ENCODE measurements around the gene AHNAK.

AHNAK gene

GRCh38 chr11:62578541-62578940 lies 31.9 kb upstream of the AHNAK start:
- no peak for TF ChIP-seq ZBTB7A (IDR thresholded peaks at IDR 0.05; ENCODE audit: low read depth)
- TF ChIP-seq EGR1 (IDR thresholded peaks at IDR 0.05) = no peak
- no peak for TF ChIP-seq FOXM1 (IDR thresholded peaks at IDR 0.05; ENCODE audit: borderline replicate concordance, low read depth)
- no peak for TF ChIP-seq YY1 (IDR thresholded peaks at IDR 0.05; ENCODE audit: low read depth)
- no peak for TF ChIP-seq MAX (IDR thresholded peaks at IDR 0.05)
- TF ChIP-seq NFIC (IDR thresholded peaks at IDR 0.05) = no peak
- TF ChIP-seq USF1 (IDR thresholded peaks at IDR 0.05) = no peak
- TF ChIP-seq RAD21 (IDR thresholded peaks at IDR 0.05; ENCODE audit: low read depth) = no peak
- no peak for TF ChIP-seq EP300 (IDR thresholded peaks at IDR 0.05; ENCODE audit: borderline replicate concordance)
- TF ChIP-seq TEAD4 (IDR thresholded peaks at IDR 0.05) = no peak
- TF ChIP-seq CEBPB (IDR thresholded peaks at IDR 0.05) = no peak
- TF ChIP-seq REST (IDR thresholded peaks at IDR 0.05; ENCODE audit: low read depth) = no peak
- no peak for TF ChIP-seq TCF12 (IDR thresholded peaks at IDR 0.05; ENCODE audit: low read depth)
- TF ChIP-seq TAF1 (IDR thresholded peaks at IDR 0.05; ENCODE audit: low read depth) = no peak
- TF ChIP-seq CREB1 (IDR thresholded peaks at IDR 0.05; ENCODE audit: low read depth) = no peak

- no peak for TF ChIP-seq CREB1 (IDR thresholded peaks at IDR 0.05; ENCODE audit: low read depth)
- no peak for TF ChIP-seq FOXM1 (IDR thresholded peaks at IDR 0.05; ENCODE audit: borderline replicate concordance, low read depth)
These were observed 30.6 kb upstream of the AHNAK start for GRCh38 chr11:62577046-62577714.

- TF ChIP-seq REST (IDR thresholded peaks at IDR 0.05; ENCODE audit: low read depth) (no peak), EP300 (IDR thresholded peaks at IDR 0.05; ENCODE audit: borderline replicate concordance) (no peak), CREB1 (IDR thresholded peaks at IDR 0.05; ENCODE audit: low read depth) (no peak), TEAD4 (IDR thresholded peaks at IDR 0.05) (no peak), FOXM1 (IDR thresholded peaks at IDR 0.05; ENCODE audit: borderline replicate concordance, low read depth) (no peak), TAF1 (IDR thresholded peaks at IDR 0.05; ENCODE audit: low read depth) (no peak), CEBPB (IDR thresholded peaks at IDR 0.05) (no peak), RAD21 (IDR thresholded peaks at IDR 0.05; ENCODE audit: low read depth) (no peak), TCF12 (IDR thresholded peaks at IDR 0.05; ENCODE audit: low read depth) (no peak), MAX (IDR thresholded peaks at IDR 0.05) (no peak), EGR1 (IDR thresholded peaks at IDR 0.05) (no peak), USF1 (IDR thresholded peaks at IDR 0.05) (no peak), ZBTB7A (IDR thresholded peaks at IDR 0.05; ENCODE audit: low read depth) (no peak), YY1 (IDR thresholded peaks at IDR 0.05; ENCODE audit: low read depth) (no peak), NFIC (IDR thresholded peaks at IDR 0.05) (no peak)
These were observed 29.2 kb upstream of the AHNAK start for GRCh38 chr11:62575837-62576236.

GRCh38 chr11:62575156-62575555 lies 28.6 kb upstream of the AHNAK start:
- TF ChIP-seq TCF12 (IDR thresholded peaks at IDR 0.05; ENCODE audit: low read depth) (no peak), NFIC (IDR thresholded peaks at IDR 0.05) (no peak), CEBPB (IDR thresholded peaks at IDR 0.05) (no peak), RAD21 (IDR thresholded peaks at IDR 0.05; ENCODE audit: low read depth) (no peak), TEAD4 (IDR thresholded peaks at IDR 0.05) (no peak), TAF1 (IDR thresholded peaks at IDR 0.05; ENCODE audit: low read depth) (no peak), USF1 (IDR thresholded peaks at IDR 0.05) (no peak)

- TF ChIP-seq MAX (IDR thresholded peaks at IDR 0.05) (no peak), EP300 (IDR thresholded peaks at IDR 0.05; ENCODE audit: borderline replicate concordance) (no peak), EGR1 (IDR thresholded peaks at IDR 0.05) (no peak), TCF12 (IDR thresholded peaks at IDR 0.05; ENCODE audit: low read depth) (no peak), ZBTB7A (IDR thresholded peaks at IDR 0.05; ENCODE audit: low read depth) (no peak)
These were observed 27.9 kb upstream of the AHNAK start for GRCh38 chr11:62574363-62575071.

Data from Ishikawa (cell line).